HG02973 (cell line): ENCODE data around the gene GALC.

Source experiments
- ATAC-seq: cut with Tn5 transposase; IDR thresholded peaks from one replicate; pipeline ENCODE4 v1.9.1; 2021; ENCODE audit warnings: moderate library complexity; ENCODE audit not compliant: unreplicated experiment

GALC gene

DNA sequence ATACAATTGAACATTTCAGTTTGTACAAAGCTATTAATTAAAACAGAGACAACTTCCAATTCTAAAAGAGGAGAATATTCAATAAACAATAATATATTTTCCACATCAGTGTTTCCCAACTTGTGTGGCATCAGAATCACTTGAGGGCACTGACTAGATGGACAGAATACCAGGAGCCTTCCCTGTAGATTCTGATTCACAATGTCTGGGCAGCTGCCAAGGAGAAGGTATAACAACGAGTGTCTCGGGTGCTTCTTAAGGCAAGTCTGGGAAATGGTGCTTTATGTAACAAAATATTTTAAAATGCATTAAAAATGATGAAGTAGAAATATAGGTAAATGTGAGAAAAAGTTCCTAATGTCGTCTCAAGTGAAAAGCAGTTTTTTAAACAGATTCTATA, 26.2 kb downstream of the GALC start:
- no peak for ATAC-seq

- no peak for ATAC-seq
Measured at GRCh38 chr14:87961246-87961645, 31.7 kb downstream of the GALC start.

DNA sequence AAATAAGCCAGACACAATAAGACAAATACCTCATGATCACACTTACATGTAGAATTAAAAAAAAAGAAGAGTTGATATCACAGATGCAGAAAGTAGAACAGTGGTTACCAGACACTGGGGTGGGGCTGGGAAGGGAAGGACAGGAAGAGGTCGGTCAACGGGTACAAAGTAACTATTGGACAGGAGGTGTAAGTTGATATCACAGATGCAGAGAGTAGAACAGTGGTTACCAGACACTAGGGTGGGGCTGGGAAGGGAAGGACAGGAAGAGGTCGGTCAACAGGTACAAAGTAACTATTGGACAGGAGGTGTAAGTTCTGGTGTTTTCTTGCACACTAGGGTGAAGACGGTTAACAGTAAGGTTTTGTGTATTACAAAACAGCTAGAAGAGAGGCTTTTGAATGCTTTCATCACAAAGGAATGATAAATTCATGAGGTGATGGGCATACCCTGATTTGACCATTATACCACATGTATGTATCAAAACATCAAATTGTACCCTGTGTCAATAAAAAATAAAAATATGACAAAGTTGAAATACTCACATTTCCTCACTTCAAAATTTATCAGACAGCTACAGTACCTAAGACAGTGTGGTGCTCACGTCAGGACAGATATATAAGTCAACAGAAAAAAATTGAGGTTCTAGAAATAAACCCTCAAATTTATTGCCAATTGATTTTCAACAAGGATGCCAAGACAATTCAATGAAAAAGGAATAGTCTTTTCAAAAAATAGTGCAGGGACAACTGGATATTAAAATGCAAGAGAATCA, 32.8 kb downstream of the GALC start:
- no peak for ATAC-seq

DNA sequence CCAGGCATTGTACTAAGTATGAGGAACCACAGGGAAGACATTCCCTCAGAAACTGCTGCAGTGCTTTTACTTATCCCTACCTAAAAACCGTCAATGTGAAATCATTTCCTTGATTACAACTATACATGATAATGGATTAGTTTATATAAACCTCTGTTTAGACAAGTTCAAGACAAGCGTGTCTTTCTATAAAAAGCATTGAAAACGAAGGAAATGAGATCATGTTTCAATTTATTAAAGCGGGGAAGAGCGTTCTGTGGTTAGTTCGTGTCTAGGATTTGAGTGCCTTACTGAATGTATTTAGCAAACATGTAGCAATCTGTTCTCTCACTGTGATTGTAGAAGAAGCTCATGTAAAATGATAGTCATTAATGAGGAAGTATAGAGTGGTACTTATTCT, 37.5 kb downstream of the GALC start:
- no peak for ATAC-seq

GRCh38 chr14:87952307-87953094, 40.5 kb downstream of the GALC start:
- peak; percentile 82 for ATAC-seq

- no peak for ATAC-seq
Measured at GRCh38 chr14:87944987-87945604, 47.9 kb downstream of the GALC start.

DNA sequence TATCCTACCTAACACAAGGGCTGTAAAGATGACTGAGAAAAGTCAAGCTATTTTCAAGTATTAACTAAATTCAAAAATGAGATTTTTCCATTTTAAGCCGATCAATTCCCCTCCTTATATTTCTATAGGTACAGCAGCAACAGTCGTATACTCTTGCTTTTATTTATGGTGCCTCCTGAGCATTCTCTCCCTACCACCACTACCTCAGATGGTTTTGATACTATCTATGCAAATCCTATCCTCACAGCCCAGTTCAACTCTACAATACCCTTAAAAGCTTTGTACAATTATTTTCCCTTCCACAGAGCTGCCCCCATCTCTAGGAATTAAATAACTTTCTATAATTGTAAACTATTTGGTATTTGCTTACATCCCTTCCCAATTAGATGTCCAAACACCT, 52.1 kb downstream of the GALC start:
- peak; percentile 28 for ATAC-seq

GRCh38 chr14:87940382-87940781, 52.6 kb downstream of the GALC start:
- ATAC-seq = peak; percentile 98

- ATAC-seq = no peak
Measured at GRCh38 chr14:87935886-87936285, 57.1 kb downstream of the GALC start.

GRCh38 chr14:87935081-87935828, 57.7 kb downstream of the GALC start:
- ATAC-seq = no peak

GRCh38 chr14:87934185-87934584, 58.8 kb downstream of the GALC start:
- no peak for ATAC-seq

GRCh38 chr14:87916886-87917275, 76.1 kb downstream of the GALC start:
- ATAC-seq = no peak

DNA sequence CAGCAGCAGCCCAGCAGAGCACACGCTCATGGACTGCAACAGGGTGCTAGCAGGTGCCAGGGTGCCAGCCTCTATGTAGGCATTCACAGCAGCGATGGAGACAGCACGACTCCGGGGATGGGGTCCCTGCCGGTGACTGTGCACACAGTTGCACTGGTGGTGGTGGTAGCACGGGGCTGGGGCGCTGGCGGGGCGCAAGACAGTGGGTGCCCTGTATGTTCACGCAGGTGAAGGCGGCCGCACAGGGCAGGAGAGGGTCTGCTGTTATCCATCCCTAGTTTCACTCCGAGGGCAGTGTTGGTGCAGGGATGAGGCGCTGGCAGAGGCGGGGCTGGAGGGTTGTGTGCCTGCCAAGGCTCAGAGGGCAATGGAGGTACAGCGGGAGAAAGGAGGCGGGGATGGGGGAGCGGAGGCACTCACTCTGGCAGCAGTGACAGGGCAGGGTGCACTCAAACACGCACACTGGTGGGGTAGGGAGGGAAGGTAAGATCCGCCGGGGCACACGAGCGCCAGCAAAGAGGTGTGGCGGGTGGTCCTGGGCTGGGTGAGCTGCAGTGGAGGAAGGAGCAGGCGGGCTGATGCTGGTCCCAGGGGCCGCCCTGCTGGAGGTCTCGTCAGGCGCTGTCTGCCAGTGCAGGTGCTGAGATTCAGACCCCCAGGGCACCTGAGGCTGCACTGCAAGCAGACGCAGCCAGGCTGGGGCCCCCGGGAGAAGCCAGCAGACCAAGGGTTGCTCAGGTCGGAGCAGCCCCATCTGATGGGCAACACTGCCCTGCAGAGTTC, 76.7 kb downstream of the GALC start:
- ATAC-seq = no peak

DNA sequence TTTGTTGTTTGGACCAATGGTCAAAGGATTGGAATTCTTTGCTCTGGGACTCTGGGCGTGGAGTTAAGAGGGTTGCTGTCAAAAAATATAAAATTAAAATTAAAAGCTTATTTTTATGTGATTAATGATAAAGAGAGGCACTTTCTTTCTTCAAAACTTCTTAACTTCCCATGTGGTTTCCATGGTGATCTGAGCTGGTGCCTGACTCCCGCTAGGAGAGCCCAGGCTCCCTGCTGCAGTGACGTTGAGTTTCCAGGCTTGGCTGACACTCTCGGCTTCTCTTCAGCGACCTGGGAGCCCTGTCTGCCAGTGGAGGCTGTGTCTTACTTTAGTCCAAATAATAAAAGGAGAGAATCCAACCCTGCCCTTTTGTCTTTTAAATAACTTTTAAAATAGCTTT, 84.4 kb downstream of the GALC start:
- no peak for ATAC-seq

DNA sequence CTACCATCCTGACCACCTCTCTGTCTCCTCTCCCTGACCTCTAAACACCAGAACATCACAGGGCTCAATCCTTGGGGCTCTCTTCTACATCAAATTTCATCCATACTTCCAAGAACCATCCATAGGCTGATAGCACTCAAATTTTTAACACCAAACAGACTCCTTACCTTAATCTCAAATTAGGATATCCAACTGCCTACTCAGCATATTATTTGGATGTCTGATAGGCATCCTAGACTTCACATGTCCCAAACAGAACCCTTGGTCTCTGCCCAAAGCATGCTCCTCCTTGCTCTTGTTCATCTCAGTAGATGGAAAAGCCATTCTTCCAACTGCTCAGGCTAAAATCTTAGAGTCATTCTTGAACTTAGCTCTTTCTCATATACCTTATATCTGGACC, 91.3 kb downstream of the GALC start:
- ATAC-seq = no peak

DNA sequence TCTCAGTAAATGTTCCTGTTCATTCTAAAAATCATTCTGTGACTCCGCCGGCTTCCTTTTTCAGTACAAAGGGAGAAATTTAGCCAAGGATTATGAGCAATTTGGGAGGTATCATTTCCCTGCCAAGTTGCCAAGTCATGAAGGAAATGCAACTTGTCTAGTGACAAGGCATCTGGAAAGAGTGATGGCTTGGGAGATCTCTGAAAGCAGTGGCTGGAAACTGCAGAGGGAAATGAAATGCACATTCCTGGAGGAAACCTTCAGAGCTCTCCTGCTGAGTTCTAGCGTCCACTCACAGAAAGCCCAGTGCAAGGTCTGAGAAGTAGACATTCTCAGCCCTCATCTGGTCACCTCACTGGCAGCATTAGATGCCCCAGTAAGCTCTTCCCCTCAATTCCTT, 91.7 kb downstream of the GALC start:
- ATAC-seq = no peak

DNA sequence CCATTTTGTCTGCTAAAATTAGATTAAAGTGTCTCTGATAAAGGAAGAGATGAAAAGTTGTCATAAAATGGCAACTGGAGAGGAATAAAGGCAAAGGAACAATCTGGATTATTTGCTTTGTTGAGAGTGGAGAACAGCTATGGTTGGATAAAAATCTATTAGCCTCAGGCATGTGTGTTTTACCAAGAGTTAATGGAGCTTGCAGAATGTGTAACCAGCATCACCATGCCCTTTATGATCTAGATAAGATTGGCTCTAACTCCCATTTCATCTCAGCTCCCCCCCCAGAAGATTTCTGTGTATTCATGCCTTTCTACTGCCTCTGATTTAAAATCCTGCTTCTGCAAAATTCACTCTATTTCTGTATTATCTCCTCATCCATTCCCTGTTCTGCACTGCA, 93.8 kb downstream of the GALC start:
- ATAC-seq = no peak

DNA sequence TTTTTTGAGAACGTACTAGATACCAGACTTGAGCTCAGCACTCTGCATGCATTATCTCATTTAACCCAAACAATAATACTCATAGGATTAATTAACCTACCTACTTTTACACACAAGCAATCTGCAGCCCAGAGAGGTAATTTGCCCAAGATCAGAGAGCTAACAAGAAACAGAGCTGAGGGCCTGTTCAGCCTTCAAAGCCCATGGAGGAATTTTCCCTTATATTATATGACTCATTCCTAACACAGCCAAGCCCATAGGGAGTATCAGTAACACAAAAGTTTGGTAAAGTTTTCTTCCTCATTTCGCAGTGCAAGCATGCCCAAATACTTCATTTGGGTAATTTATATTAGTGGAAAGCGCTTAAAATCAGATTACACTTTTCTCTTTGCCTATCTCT, 94.7 kb downstream of the GALC start:
- no peak for ATAC-seq

- ATAC-seq = no peak
Measured at GRCh38 chr14:87896393-87897380, 96.3 kb downstream of the GALC start.
